NB4 (cell line): Measurements from ENCODE around the gene UBE2V1.

Experiments
- CTCF ChIP-seq: IDR thresholded peaks from one replicate; pipeline ENCODE4 v1.5.1; 2012; ENCODE audit warnings: low read depth, low read length
- MAX ChIP-seq: IDR thresholded peaks from 2 replicates; pipeline ENCODE4 v1.6.1; 2011; ENCODE audit warnings: low read depth, low read length
- MYC ChIP-seq: IDR thresholded peaks from 2 replicates; pipeline ENCODE4 v1.6.1; 2011; ENCODE audit warnings: low read depth, low read length
- POLR2A ChIP-seq: IDR thresholded peaks from 2 replicates; pipeline ENCODE4 v1.6.1; 2011; ENCODE audit warnings: mild to moderate bottlenecking; ENCODE audit not compliant: insufficient read length; ENCODE audit errors: extremely low read depth

- TF ChIP-seq CTCF (no peak), POLR2A (no peak), MYC (no peak), MAX (no peak)
These were observed 45.9 kb downstream of the UBE2V1 start for GRCh38 chr20:50067018-50067417.
